Transverse colon (tissue), 4 donors: ENCODE data around the gene POLD1. TPM values are rescaled to one million over a fixed set of nuclear protein-coding genes. Genes with fewer than 3 reads are reported as not detected.

ENCODE experiments used
- DNase-seq: peaks from one replicate; pipeline ENCODE4 v3.0.0-alpha.2; 2019
- H3K27ac ChIP-seq, 4 donors: fragments of 200-600 bp; sonication (generic); 2 replicates each; pipeline ENCODE4 v1.5.1; 2016 to 2018; ENCODE audit warnings: inconsistent platforms in 4 of 4
- H3K27me3 ChIP-seq: fragments of 200-600 bp; sonication (generic); 2 replicates; pipeline ENCODE4 v1.5.1; 2017; ENCODE audit warnings: inconsistent platforms
- H3K36me3 ChIP-seq, 4 donors: fragments of 200-600 bp; sonication (generic); 2 replicates each; pipeline ENCODE4 v1.5.1; 2017 to 2019; ENCODE audit warnings: inconsistent platforms in 4 of 4
- H3K4me1 ChIP-seq, 4 donors: fragments of 200-600 bp; sonication (generic); 2 replicates each; pipeline ENCODE4 v1.5.1; 2017 to 2020; ENCODE audit warnings: inconsistent platforms in 4 of 4
- H3K4me3 ChIP-seq, 4 donors: fragments of 200-600 bp; sonication (generic); 1 replicate in 1 of 4; 2 replicates in 3 of 4; pipeline versions ENCODE4 v1.5.1 to v1.6.1; 2017 to 2019; ENCODE audit warnings: inconsistent platforms in 4 of 4
- H3K9me3 ChIP-seq, 2 donors: fragments of 200-600 bp; sonication (generic); 2 replicates each; pipeline ENCODE4 v1.5.1; 2017 to 2019; ENCODE audit warnings: inconsistent platforms in 2 of 2
- EP300 ChIP-seq: sonication (generic); formaldehyde crosslinking; IDR thresholded peaks from one replicate; pipeline ENCODE4 v1.6.1; 2017; ENCODE audit warnings: antibody characterized with exemption, low read depth
- POLR2A ChIP-seq: fragments of 450-650 bp; IDR thresholded peaks from one replicate; pipeline ENCODE4 v1.6.1; 2016; ENCODE audit warnings: antibody characterized with exemption, mild to moderate bottlenecking, moderate library complexity
- POLR2AphosphoS5 ChIP-seq, 3 donors: sonication (generic); formaldehyde crosslinking; IDR thresholded peaks; one replicate each; pipeline ENCODE4 v1.6.1; 2016; ENCODE audit warnings: antibody characterized with exemption in 3 of 3
- WGBS, 2 donors: methylation state at CpG; one replicate each; pipeline ENCODE4 v1.1.5; 2018; ENCODE audit warnings: low coverage in 1 of 2; 5-methylcytosine and 5-hydroxymethylcytosine counted together
- in situ Hi-C, 4 donors: fragments of 200-750 bp; cut with MboI; loops; one replicate each; pipeline versions ENCODE4 v1.15.0 to v1.15.1; 2017; ENCODE audit warnings: low sequenced_read_pairs in 3 of 4, low pct_ligation_motif_present in 1 of 4, low pct_unique_long_range_greater_than_20kb in 1 of 4
- intact Hi-C: fragments of 100-400 bp; cut with DNase I; formaldehyde crosslinking; loops from one replicate; pipeline ENCODE4 v1.15.1; 2023; ENCODE audit warnings: low total_unique reads
- total RNA-seq, 4 donors: library from RNA; depleted of rRNA; stranded (reverse); fragments of >200 nt; gene quantifications; one replicate each; pipeline ENCODE4 v1.1.0, GENCODE V29; 2016
- TF ChIP-seq, protein P1 (sequence below), 5 experiments: fragments of 200-600 bp in 3 of 5; fragments of 450-650 bp in 2 of 5; sonication (generic) in 3 of 5; IDR thresholded peaks; 1 replicate in 2 of 5; 2 replicates in 3 of 5; pipeline ENCODE4 v1.5.1; 2016 to 2017; ENCODE audit warnings: antibody characterized with exemption in 5 of 5, inconsistent platforms in 3 of 5, mild to moderate bottlenecking in 2 of 5, moderate library complexity in 1 of 5

Gene POLD1
- total RNA-seq, 4 donors from 2014 or later = 14.6 to 59.1 (median 25.9) TPM

DNA sequence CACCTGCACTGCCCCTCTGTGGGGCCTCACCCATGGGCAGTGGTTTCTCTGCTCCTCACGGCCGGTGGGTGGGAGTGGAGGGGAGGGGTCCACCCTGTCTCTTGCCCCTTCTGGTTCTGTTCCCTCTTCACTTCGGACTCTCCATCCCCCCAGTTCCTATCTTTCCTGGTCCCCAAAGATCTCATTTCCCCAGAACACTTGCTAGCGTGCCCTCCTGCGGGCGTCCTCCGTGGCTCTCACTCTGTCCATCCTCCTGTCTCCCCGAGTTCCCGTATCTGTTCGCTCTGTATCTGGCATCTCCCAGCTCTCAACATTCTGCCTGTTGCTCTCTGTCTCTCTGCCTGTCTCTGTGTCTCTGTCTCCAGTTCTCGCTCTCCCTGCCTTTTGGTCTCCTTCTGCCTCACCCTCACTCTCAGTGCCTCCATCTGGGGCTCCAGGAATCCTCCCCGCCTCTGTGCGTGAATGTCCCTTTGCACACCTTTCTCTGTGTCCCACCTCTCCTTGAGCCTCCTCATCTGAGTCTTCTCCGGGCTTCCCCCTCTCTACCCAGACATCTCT lies 35.0 kb downstream of the POLD1 start:
- Histone ChIP-seq H3K4me3 (peak overlapping the region in 2 of 4 donors; percentile 14 to 22), H3K9me3 (no peaks in the 10 kb centered on the region), H3K36me3 (no peaks in the 10 kb centered on the region), H3K27me3 (peaks cover 62% of the 10 kb centered on the region), H3K4me1 (peaks cover 3 to 35% (median 20%) of the 10 kb centered on the region in 4 donors), H3K27ac (no peak overlapping the region)
- DNase-seq = no peak
- 4 to 7% methylated on average over 10 to 14 of the region's 14 CpGs for WGBS, 2 donors
- in situ Hi-C loops = no loop called here
- intact Hi-C loops = no loop called here
- TF ChIP-seq POLR2AphosphoS5 (IDR thresholded peaks at IDR 0.05) = no peak
- no peak for TF ChIP-seq POLR2A
- TF ChIP-seq, protein P1, sequence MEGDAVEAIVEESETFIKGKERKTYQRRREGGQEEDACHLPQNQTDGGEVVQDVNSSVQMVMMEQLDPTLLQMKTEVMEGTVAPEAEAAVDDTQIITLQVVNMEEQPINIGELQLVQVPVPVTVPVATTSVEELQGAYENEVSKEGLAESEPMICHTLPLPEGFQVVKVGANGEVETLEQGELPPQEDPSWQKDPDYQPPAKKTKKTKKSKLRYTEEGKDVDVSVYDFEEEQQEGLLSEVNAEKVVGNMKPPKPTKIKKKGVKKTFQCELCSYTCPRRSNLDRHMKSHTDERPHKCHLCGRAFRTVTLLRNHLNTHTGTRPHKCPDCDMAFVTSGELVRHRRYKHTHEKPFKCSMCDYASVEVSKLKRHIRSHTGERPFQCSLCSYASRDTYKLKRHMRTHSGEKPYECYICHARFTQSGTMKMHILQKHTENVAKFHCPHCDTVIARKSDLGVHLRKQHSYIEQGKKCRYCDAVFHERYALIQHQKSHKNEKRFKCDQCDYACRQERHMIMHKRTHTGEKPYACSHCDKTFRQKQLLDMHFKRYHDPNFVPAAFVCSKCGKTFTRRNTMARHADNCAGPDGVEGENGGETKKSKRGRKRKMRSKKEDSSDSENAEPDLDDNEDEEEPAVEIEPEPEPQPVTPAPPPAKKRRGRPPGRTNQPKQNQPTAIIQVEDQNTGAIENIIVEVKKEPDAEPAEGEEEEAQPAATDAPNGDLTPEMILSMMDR (IDR thresholded peaks at IDR 0.05) = no peak
- TF ChIP-seq EP300 = no peak

DNA sequence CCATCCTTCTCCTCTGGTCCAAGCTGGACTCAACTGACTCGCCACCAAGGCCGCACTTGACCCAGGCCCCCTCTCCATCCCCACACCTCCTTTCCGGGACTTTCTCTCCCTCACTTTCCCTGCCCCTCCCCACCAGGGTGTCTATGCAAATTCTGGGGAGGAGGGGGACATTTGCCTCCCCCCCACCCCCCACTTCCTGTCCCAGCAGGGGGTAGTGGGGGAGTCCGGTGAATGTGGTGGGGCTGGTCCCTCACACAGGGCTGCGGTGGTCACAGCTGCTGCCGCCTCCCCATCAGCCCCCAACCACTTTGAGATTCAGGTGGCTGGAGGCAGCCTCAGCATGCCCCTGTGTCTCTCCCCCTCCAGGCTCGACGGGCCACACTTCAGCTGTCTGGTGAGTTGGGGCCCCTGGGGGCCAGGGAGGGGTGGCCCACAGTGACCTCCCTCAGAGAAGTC lies 35.5 kb downstream of the POLD1 start:
- 18% methylated on average over 7 of the region's 8 CpGs; no CpG with 5 or more reads in 1 of the 2 donors for WGBS, 2 donors
- H3K36me3 ChIP-seq = no peaks in the 10 kb centered on the region
- in situ Hi-C loops (loop anchor here in 1 of 4 donors (10.0 kb wide), 1 partner anchor 55 kb away; the partner anchor contains the start of gene NAPSA), intact Hi-C loops (no loop called here)
- H3K4me1 ChIP-seq = peaks cover 3 to 33% (median 20%) of the 10 kb centered on the region in 4 donors
- no peak for DNase-seq
- no peaks in the 10 kb centered on the region for H3K9me3 ChIP-seq
- no peak overlapping the region for H3K27ac ChIP-seq
- TF ChIP-seq POLR2A (no peak), EP300 (no peak), POLR2AphosphoS5 (IDR thresholded peaks at IDR 0.05) (no peak)
- TF ChIP-seq, protein P1 (IDR thresholded peaks at IDR 0.05) = no peak
- H3K27me3 ChIP-seq = peaks cover 62% of the 10 kb centered on the region
- peak overlapping the region in 2 of 4 donors; percentile 14 to 22 for H3K4me3 ChIP-seq

DNA sequence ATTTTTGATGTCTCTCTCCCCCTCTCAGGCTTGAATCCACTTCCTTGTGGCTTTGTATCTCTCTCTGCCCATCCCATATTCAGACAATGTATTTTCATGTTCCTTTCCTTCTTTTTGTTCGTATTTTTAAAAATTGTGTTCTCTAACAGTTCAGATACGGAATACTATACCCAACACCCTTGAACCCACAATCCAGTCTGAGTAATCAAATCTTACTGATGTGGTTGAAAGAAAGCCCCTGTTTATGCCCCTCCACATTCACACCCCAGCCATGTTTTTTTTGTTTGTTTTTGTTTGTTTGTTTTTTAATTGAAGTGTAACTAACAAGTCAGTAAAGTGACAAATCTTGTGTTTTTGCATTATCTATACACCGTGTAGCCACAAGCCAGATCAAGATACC lies 36.0 kb downstream of the POLD1 start:
- Histone ChIP-seq H3K4me1 (peaks cover 0 to 29% (median 20%) of the 10 kb centered on the region in 4 donors), H3K4me3 (peak overlapping the region in 2 of 4 donors; percentile 14 to 22), H3K27ac (no peak overlapping the region), H3K9me3 (no peaks in the 10 kb centered on the region), H3K36me3 (no peaks in the 10 kb centered on the region), H3K27me3 (peaks cover 62% of the 10 kb centered on the region)
- TF ChIP-seq EP300 (no peak), POLR2AphosphoS5 (IDR thresholded peaks at IDR 0.05) (no peak), POLR2A (no peak)
- TF ChIP-seq, protein P1 (IDR thresholded peaks at IDR 0.05) = no peak
- intact Hi-C loops = no loop called here
- in situ Hi-C loops = loop anchor here in 1 of 4 donors (10.0 kb wide), 1 partner anchor 55 kb away; the partner anchor contains the start of gene NAPSA
- DNase-seq = no peak
- 10 to 43% methylated on average over 3 of the region's 3 CpGs for WGBS, 2 donors

DNA sequence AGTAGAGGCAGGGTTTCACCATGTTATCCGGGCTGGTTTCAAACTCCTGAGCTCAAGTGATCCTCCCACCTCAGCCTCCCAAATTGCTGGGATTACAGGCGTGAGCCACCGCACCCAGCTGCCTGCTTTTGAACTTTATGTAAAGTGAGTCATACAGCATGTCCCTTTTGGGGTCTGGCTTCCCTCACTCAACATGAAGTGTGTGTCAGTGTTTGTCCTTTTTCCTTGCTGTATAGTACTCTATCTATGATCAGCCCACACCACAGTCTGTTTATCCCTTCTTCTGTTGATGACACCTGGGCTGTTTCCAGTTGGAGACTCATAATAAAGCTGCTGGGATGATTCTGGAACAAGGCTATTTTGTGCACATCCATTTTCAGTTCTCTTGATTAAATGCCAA lies 36.7 kb downstream of the POLD1 start:
- no peaks in the 10 kb centered on the region for H3K9me3 ChIP-seq
- H3K27me3 ChIP-seq = peaks cover 62% of the 10 kb centered on the region
- TF ChIP-seq POLR2AphosphoS5 (IDR thresholded peaks at IDR 0.05) (no peak), EP300 (no peak), POLR2A (no peak)
- TF ChIP-seq, protein P1 (IDR thresholded peaks at IDR 0.05) = no peak
- H3K4me1 ChIP-seq = peaks cover 0 to 25% (median 22%) of the 10 kb centered on the region in 4 donors
- DNase-seq = no peak
- H3K27ac ChIP-seq = no peak overlapping the region
- intact Hi-C loops (no loop called here), in situ Hi-C loops (loop anchor here in 1 of 4 donors (10.0 kb wide), 1 partner anchor 56 kb away; the partner anchor contains the start of gene NAPSA)
- H3K36me3 ChIP-seq = no peaks in the 10 kb centered on the region
- 52 to 69% methylated on average over 2 to 3 of the region's 3 CpGs for WGBS, 2 donors
- no peak overlapping the region for H3K4me3 ChIP-seq
